ENCODE measurements around the gene PIGX. TPM values are rescaled to one million over a fixed set of nuclear protein-coding genes. Genes with fewer than 3 reads are reported as not detected.

PIGX gene
- total and polyA plus RNA-seq, 2 experiments from 2014 or later = 13.0 to 14.5 TPM

- H3K27ac ChIP-seq (ENCODE audit: low read depth) = no peak overlapping the region
- ATAC-seq = no peak
- Mint-ChIP-seq H3K4me1 (no peaks in the 10 kb centered on the region), H3K27ac (no peak overlapping the region), H3K9me3 (peaks cover 13% of the 10 kb centered on the region), H3K36me3 (ENCODE audit: low read depth) (peaks cover 33% of the 10 kb centered on the region), H3K4me3 (no peak overlapping the region), H3K27me3 (ENCODE audit: insufficient read depth, low read depth, poor library complexity) (no peaks in the 10 kb centered on the region)
- no peaks in the 10 kb centered on the region for H3K36me3 ChIP-seq (ENCODE audit: insufficient read depth)
- TF ChIP-seq EZH2 (IDR thresholded peaks at IDR 0.05; ENCODE audit: low read depth, unreplicated experiment) (no peak), STAT1 (IDR thresholded peaks at IDR 0.05; ENCODE audit: unreplicated experiment) (no peak), NANOG (IDR thresholded peaks at IDR 0.05; ENCODE audit: borderline replicate concordance) (no peak), ZNF114 (CRISPR knock-in tag; IDR thresholded peaks at IDR 0.05) (no peak), ZNF331 (CRISPR knock-in tag; IDR thresholded peaks at IDR 0.05; ENCODE audit: low read depth) (no peak)
- TF ChIP-seq, protein P1, sequence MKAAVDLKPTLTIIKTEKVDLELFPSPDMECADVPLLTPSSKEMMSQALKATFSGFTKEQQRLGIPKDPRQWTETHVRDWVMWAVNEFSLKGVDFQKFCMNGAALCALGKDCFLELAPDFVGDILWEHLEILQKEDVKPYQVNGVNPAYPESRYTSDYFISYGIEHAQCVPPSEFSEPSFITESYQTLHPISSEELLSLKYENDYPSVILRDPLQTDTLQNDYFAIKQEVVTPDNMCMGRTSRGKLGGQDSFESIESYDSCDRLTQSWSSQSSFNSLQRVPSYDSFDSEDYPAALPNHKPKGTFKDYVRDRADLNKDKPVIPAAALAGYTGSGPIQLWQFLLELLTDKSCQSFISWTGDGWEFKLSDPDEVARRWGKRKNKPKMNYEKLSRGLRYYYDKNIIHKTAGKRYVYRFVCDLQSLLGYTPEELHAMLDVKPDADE (IDR thresholded peaks at IDR 0.05) = no peak
- DNase-seq (ENCODE audit: low spot score) = no peak
- no peaks in the 10 kb centered on the region for H3K27me3 ChIP-seq (ENCODE audit: insufficient read depth)
- no peaks in the 10 kb centered on the region for H3F3A ChIP-seq (replicated peaks; ENCODE audit: low read depth)
- no peak overlapping the region for H2AFZ ChIP-seq
- H3K79me2 ChIP-seq (replicated peaks; ENCODE audit: insufficient read depth) = peaks cover 86% of the 10 kb centered on the region
- H3K4me3 ChIP-seq = no peak overlapping the region
- no peaks in the 10 kb centered on the region for H3K4me1 ChIP-seq (ENCODE audit: insufficient read depth)
- peaks cover 43% of the 10 kb centered on the region for H4K20me1 ChIP-seq (replicated peaks; ENCODE audit: insufficient read depth)
- no peak overlapping the region for H3K4me2 ChIP-seq
- no peaks in the 10 kb centered on the region for H3K9me2 ChIP-seq (ENCODE audit: insufficient read depth)
These were observed 53.3 kb downstream of the PIGX start for GRCh38 chr3:196765454-196765853.

- H3K9me3 Mint-ChIP-seq = no peaks in the 10 kb centered on the region
- Histone ChIP-seq H3K4me3 (no peak overlapping the region), H2AFZ (no peak overlapping the region), H3K4me2 (no peak overlapping the region), H4K20me1 (replicated peaks; ENCODE audit: insufficient read depth) (peaks cover 63% of the 10 kb centered on the region), H3F3A (replicated peaks; ENCODE audit: low read depth) (no peaks in the 10 kb centered on the region), H3K27me3 (ENCODE audit: insufficient read depth) (no peaks in the 10 kb centered on the region), H3K79me2 (replicated peaks; ENCODE audit: insufficient read depth) (peaks cover 100% of the 10 kb centered on the region), H3K27ac (ENCODE audit: low read depth) (no peak overlapping the region), H3K9me2 (ENCODE audit: insufficient read depth) (no peaks in the 10 kb centered on the region), H3K36me3 (ENCODE audit: insufficient read depth) (no peaks in the 10 kb centered on the region), H3K4me1 (ENCODE audit: insufficient read depth) (peaks cover 24% of the 10 kb centered on the region)
- DNase-seq (ENCODE audit: low spot score) (no peak), ATAC-seq (no peak)
- no peak overlapping the region for H3K4me3 Mint-ChIP-seq
- peaks cover 3% of the 10 kb centered on the region for H3K27me3 Mint-ChIP-seq (ENCODE audit: insufficient read depth, low read depth, poor library complexity)
- H3K36me3 Mint-ChIP-seq (ENCODE audit: low read depth) = peaks cover 7% of the 10 kb centered on the region; the same call in 1 of the 3 replicates
- H3K4me1 Mint-ChIP-seq = peaks cover 22% of the 10 kb centered on the region; the same call in 2 of the 3 replicates
- H3K27ac Mint-ChIP-seq = no peak overlapping the region
- TF ChIP-seq REST (IDR thresholded peaks at IDR 0.05; ENCODE audit: unreplicated experiment) (no peak), STAT1 (IDR thresholded peaks at IDR 0.05; ENCODE audit: unreplicated experiment) (no peak), EZH2 (IDR thresholded peaks at IDR 0.05; ENCODE audit: low read depth, unreplicated experiment) (no peak), EZH2phosphoT487 (IDR thresholded peaks at IDR 0.05; ENCODE audit: unreplicated experiment) (no peak)
- TF ChIP-seq, protein P2, sequence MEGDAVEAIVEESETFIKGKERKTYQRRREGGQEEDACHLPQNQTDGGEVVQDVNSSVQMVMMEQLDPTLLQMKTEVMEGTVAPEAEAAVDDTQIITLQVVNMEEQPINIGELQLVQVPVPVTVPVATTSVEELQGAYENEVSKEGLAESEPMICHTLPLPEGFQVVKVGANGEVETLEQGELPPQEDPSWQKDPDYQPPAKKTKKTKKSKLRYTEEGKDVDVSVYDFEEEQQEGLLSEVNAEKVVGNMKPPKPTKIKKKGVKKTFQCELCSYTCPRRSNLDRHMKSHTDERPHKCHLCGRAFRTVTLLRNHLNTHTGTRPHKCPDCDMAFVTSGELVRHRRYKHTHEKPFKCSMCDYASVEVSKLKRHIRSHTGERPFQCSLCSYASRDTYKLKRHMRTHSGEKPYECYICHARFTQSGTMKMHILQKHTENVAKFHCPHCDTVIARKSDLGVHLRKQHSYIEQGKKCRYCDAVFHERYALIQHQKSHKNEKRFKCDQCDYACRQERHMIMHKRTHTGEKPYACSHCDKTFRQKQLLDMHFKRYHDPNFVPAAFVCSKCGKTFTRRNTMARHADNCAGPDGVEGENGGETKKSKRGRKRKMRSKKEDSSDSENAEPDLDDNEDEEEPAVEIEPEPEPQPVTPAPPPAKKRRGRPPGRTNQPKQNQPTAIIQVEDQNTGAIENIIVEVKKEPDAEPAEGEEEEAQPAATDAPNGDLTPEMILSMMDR (conservative IDR thresholded peaks at IDR 0.05; ENCODE audit: low read depth in 2 of 2) = no peak
These were observed 58.9 kb downstream of the PIGX start for GRCh38 chr3:196771067-196771466.
